NOMO-1 (cell line): ENCODE measurements around the gene COQ10B.
"Not testable (repeated sequence)": the region's sequence is repeated elsewhere in the genome, so short reads cannot be mapped to it uniquely, and the experiment has no call there.

ENCODE experiments used
- DNase-seq, 2 experiments: peaks; one replicate each; lab custom pipeline; 2025; ENCODE audit not compliant: unreplicated experiment in 2 of 2; lab: John Stamatoyannopoulos, UW

COQ10B gene

DNA sequence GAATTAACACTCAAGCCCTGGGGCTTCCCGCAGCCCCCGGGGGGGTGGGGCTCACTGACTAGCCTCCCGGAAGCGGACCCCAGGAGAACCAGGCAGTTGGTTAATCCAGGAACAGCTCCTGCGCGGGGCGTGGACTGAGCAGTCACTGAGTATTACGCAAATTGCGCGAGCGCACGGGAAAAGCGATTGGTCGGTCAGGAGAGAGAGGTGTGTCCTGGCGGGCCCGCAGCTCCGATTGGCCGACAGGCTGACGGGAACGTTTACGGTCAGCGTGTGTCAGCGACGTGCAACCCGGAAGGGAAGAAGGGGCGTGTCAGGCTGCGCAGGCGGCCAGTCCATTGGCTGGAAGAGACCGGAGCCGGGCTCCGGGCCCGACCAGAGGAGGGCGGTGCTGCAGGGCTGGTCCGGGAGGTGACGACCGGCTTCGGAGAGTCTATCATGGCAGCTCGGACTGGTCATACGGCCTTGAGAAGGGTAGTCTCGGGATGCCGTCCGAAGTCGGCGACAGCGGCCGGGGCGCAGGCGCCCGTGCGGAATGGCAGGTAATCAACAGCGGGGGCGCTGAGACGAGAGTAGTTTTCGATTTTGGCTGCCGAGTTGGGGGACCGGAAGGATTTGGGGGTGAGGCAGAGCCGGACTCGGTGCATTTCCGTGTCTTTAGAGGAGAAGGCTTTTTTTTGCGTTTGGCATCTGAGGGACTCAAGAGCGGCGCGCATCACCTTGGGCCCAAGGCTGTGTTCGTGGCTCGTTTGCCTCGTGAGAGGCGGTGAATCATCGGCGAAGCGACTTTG, at the start of gene COQ10B:
COQ10B (plus strand) TSS at position 430 of the 791 bp plus-strand sequence; CDS start at position 439, 9 bp downstream.
- DNase-seq = peak; percentile 99 to 100

DNA sequence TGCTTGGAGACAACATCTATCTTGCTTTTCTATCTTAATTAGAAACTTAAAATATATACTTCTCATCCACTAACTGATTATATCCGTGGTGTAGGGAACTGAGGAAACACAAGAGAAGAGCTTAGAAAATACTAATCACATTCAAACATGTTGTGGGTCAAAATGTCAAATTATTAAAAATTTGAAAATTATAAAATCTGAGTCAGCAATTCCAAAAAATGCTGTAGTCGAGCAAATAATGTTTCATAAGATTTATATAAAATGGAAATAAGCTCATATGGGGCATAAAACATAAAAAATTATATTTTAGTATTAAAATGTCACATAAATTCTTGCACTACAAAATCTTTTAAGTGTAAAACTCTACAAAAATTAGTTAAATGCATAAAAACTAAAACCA, 47.8 kb upstream of the COQ10B start:
- DNase-seq = no peak

DNA sequence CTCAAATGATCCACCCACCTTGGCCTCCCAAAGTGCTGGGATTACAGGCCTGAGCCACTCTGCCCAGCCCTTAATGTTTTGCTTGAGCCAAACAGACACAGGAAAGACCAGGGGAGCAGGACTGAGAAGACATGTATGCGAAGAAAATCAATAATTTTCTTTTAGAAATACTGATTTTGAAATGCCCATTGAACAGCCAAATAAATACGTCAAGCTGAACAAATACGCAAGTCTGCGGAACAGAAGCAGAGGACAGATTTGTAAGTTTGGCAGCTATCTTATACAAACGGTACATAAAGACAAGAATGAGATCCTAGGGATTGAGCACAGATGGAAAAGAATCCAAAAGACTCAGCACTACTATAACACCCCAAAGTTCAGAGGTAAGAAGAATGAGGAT, 39.3 kb upstream of the COQ10B start:
- DNase-seq = no peak

DNA sequence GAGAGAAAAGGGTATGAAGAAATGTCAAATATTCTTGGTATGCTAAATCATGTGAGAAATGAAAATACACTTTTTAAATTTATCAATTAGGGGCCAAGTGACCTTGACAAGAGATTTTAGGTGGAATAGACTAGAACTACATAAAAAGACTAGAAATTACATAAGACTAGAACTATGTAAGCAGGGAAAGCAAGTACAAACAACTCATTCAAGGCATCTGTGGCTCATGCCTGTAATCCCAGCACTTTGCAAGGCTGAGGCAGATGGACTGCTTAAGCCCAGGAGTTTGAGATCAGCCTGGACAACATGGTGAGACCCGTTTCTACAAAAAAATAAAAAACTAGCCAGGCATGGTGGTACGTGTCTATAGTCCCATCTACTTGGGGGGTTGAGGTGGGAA, 38.8 kb upstream of the COQ10B start:
- DNase-seq = no peak

DNA sequence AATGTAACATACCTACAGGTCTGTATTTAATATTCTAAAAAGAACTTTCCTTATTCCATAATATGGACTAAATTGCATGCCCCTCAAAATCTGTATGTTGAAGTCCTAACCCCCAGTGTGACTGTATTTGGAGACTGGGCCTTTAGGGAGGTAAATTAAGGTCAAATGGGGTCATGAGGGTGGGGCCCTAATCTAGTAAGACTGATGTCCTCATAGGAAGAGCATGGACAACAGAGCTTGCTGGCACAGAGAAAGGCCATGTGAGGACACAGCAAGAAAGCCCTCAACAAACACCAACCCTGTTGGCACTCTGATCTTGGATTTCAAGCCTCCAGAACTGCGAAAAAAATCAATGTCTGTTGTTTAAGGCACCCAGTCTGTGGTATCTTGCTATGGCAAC, 37.1 kb upstream of the COQ10B start:
- DNase-seq = no peak

DNA sequence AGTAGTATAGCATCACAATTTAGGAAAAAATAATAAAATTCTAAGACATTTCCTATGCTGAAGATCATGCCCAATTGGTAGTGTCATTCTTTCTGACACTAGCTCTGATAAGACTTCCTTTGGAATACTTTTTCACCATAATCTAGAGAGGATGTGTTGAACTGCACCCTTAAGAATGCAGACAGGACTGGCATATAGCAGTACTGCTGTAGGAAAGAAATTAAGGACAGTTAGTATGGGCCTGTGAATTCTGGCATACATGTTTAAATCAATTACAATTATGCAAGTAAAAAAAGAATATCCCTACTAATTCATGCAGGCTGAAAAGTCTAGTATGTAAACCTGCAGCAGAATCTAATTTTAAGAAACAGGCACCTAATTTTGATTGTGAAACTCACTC, 33.9 kb upstream of the COQ10B start:
- DNase-seq = no peak

DNA sequence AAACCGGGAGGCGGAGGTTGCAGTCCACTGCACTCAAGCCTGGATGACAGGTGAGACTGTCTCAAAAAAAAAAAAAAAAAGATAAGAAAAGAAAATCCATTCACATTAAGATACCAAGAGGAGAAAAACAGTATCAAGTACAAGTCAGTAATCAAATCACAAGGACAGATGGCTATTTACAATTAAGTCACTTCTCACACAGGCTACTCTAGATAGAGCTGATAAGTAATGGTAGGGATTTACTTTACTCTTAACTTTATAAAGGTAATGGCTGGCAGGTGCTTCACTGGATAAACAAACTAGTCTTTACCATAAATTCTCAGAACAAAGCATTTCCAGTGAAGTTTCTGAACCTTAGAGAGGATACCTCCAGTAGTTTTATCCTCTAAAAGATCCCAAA, 30.0 kb upstream of the COQ10B start:
- no peak for DNase-seq

DNA sequence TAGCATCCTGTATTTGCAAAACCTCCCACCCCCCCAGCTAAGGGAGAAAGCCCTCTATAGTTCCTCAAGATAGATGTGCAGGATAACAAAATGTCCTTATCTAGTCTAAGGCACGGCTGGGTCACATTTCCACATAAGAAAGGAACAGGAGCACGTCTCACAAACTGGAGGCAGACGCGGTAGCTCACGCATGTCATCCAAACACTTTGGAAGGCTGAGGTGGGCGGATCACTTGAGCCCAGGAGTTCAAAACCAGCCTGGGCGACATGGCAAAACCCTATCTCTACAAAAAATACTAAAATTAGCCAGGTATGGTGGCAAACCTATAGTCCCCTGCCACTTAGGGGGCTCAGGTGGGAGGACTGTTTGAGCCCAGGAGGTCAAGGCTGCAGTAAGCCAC, 27.8 kb upstream of the COQ10B start:
- DNase-seq = no peak

DNA sequence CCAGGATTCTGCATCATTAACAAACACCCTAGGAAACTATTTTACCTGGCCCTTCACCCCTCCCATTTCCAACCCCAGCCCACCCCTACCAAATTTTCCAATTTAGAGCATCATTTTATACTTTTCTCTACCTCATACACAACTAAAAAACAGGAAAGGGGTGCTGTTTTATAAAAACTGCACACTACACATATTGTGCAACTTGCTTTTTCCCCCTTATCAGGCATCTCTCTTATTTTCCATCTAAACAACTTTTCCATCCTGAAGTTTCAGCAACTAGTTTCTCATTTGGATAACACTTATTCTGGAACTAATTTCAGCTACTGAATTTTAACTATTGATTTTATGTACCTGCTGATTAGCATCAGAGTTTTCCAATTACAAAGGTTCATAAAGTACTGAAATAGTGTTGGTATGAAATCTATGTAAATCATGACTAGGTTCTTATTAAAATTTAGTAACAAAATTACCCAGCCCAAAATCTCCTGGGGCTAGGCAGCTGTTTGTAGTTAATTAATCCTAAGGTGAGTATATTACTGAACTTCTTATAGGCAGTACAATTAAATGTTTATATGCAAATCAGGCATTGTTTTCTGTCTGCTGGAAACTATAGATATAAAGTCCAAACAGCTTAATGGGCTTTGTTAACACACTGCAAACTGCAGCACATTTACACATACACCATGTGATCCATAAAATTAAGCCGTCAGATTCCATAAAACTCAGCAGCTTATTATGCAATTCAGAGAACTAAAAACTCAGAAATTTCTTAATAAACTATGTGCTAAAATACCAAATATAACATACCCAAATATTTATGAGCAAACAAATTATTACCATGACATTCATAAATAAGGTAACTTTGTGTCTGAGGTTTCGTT, 26.4 kb upstream of the COQ10B start:
- no peak for DNase-seq

DNA sequence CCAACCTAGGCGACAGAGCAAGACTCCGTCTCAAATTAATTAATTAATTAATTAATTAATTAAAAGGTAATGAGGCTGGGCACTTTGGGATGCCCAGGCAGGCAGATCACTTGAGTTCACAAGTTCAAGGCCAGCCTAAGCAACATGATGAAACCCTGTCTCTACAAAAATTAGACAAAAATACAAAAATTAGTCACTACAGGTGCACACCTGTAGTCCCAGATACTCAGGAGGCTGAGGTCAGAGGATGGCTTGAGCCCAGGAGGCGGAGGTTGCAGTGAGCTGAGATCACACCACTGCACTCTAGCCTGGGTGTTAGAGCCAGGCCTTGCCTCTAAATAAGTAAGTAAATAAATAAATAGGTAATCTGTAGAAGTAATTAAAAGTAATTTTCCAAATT, 25.4 kb upstream of the COQ10B start:
- DNase-seq = no peak

DNA sequence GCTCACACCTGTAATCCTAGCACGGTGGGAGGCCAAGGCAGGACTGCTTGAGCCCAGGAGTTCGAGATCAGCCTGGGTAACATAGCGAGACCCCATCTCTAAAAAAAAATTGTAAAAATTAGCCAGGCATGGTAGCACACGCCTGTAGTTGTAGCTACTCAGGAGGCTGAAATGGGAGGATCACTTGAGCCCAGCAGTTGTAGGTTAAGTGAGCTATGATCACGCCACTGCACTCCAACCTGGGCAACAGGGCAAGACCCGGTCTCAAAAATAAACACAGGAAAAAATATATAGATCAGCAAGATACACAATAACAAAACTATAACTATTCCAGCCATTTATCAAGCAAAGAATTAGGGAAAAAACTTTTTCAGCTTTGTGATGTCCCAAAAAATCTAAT, 21.5 kb upstream of the COQ10B start:
- no peak for DNase-seq

DNA sequence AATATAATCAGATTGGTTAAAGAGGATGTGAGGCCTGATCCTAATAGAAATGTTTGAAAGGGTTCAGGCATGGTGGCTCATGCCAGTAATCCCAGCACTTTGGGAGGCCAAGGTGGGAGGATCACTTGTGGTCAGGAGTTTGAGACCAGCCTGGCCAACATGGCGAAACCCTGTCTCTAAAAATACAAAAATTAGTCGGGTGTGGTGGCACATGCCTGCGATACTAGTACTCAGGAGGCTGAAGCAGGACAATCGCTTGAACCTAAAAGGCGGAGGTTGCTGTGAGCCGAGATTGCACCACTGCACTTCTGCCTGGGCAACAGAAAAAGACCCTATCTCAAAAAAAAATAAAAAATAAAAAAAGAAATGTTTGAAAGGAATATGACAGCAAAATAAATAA, 20.8 kb upstream of the COQ10B start:
- DNase-seq = not testable (repeated sequence)

DNA sequence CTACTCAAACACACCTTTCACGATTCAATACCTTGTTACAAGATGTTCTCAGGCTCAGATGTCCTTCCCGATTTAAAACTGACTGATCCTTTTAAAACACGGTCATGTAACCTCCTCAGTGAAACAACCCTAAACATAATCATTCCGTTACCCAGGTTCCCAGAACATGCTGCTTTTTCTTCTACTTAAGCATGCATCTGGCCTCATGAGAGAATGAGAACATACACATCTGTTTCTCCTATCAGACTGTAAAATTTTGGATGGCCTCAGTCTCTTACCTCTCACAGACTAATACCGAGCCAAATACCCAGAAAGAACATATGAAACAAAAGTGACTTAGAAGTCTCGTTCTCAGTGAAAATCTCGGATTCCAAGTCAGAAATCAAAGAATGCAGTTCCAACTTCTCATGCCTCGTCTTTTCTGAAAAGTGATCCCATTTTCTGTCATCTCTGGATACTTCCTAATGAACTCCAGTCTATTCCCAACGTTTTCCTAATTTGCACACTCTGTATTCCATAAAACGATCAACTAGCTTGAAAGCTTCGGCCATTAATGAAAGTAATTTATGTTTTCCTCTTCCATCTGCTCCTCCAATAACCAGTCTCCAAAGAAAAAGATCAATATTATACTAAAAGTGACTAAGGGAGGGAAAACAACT, 19.4 kb upstream of the COQ10B start:
- no peak for DNase-seq

DNA sequence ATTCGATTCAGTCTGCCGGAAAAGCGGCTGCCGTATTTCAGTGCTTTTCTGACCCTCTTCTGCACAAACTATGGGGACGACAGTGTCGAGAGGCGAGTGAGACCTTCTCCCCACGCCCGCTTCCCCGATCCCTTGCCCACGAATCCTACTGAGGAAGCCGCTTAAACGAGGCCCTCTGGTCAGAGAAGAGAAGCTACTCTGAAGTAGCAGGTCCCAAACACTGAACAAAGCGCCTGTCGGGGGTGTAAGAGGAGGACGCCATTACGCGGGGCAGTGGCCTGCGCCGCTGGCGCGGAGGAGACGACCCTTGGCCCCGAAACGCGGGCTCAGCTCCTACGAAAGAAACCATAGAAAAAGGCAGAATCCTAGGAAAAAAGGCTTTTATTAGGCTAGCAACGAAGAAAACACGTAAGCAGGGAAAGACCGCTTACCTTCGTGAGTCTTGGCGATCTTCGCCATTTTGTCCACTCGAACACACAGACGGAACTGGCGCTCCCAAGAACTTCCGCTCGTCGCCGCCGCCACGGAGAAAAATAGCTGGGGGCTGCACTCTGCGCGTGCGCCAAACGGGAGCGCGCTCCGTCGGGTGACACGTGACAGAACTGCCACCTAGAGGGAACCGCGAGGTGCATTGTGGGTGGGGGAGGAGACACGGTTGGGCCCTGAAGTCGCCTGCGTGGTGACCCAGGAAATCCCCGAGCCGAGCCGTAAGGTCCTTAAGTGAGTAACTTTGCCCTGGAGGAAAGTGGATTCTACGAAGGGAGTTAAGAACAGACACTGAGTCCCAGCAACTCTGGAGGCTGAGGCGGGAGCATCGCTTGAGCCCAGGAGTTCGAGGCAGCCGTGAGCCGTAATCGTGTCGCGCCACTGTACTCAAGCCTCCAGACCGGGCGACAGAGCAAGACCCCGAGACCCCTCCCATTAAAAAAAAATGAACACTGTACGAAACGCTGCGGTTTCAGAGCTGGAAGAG, 18.5 kb upstream of the COQ10B start, which contains the start of gene SF3B1:
SF3B1 (minus strand) TSS at position 488 of the 973 bp plus-strand sequence; CDS start at position 459, 29 bp downstream.
- DNase-seq = peak; percentile 97 to 98

DNA sequence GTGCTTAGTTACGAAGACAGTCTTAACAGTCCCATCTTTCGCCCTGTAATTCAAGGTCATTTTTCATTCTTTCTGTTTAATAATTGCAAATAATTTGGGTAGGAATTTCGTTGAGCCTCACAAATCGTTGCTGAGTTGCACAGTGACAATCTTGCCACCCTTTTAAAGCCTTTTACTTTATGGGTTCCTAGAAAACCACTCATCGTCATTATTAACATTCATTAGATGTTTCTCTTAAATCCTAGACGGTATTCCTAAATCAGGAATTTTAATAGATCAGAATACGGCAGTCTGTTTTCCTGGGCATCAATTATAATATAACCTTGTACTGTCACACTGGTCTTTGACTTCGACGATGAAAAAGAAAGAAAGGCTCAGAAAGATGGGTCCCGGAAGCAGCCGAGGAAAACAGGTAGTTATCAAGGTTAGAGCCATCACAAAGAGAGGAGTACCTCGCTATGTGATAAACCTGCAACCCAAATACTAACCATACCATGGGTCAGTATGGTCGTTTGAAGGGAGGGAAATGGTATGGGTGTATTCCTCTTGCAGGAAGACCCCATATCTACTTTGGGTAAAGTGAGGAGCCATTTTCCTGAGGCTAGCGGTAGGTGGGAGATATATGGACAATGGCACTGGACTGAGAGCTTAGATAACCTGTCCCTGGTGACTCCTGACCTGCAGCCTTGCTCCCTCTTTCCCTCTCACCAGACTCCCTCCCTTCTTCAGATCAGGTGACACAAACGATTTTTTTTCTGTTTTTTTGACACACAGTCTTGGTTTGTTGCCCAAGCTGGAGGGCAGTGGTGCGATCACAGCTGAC, 17.5 kb upstream of the COQ10B start:
- peak; percentile 7 to 16 for DNase-seq

DNA sequence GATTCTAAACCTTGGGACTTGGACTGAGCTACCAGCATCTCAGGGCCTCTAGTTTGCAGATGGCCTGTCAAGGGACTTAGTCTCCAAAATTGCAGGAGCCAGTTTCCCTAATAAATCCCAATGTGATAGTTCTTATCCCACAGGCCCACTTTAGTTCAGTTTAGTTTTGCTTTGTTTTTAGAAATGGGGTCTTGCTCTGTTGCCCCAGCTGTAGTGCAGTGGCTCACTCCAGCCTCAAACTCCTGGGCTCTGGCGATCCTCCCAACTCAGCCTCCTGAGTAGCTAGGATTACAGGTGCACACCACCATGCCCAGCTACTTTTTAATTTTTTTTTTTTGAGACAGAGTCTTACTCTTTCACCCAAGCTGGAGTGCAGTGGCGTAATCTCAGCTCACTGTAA, 16.0 kb upstream of the COQ10B start:
- DNase-seq = no peak

DNA sequence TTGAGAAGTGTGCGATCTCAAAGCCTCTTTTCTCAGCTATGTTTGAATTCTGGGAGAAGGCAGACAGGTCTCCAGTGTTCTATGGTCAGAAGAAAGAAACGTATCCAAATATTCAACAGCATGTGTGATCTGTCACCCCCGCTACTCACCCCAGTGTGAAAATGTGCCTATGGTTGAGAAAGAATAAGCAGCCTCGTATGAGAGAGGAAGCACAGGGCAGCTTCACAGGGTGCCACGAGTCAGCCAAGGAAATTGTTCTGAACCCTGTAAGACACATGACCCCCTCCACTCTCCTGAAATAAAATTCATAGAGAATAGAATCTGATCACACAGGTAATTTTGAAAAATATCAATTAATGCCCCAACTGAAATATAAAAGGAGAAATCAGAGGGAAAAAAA, 10.5 kb upstream of the COQ10B start:
- DNase-seq = no peak

DNA sequence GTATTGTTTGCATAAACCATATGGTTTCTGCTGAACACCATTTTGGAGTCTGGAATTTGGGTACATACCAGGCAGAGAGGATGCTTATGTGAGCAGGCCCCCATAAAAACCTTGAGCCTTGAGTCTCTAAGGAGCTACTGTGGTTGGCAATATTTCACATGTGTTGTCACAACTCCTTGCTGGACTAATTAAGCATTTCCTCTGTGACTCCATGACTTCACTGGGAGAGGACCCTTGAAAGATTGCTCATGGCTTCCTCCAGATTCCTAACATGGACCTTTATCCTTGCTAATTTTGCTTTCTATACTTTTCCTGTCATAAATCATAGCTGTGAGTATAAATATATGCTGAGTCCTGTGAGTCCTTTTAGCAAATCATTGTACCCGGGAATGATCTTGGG, 7.6 kb upstream of the COQ10B start:
- DNase-seq = no peak

DNA sequence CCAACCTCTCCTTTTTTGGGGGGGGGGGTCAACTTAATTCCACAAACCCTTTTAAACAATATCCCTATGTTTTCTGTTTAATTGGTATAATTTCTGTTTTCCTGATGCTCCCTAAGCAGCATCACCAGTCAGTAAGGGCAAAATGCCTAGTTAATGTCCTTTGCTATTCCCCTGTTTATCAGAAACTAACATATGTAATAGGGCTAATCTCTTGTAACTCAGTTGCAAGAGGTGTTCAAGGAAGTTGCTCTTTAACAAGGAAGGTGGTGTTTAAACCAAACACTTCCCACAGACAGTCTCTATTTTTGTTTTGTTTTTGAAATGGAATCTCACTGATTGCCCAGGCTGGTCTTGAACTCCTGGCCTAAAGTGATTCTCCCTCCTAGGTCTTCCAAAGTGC, 6.5 kb upstream of the COQ10B start:
- no peak for DNase-seq
